Mucosa of descending colon (tissue), 3 donors: ENCODE results near the gene DAZAP2. TPM values are rescaled to one million over a fixed set of nuclear protein-coding genes. Genes with fewer than 3 reads are reported as not detected.
A peak's percentile ranks its signal among the peaks of the same experiment; 100 is the strongest.
"Not testable (repeated sequence)": the region's sequence is repeated elsewhere in the genome, so short reads cannot be mapped to it uniquely, and the experiment has no call there.

ENCODE experiments used
- ATAC-seq: fragments of 200-7000 bp; cut with Tn5 transposase; one replicate; pipeline ENCODE4 v1.9.1; 2020; ENCODE audit warnings: mild to moderate bottlenecking, moderate library complexity
- DNase-seq, 3 donors: peaks; one replicate each; pipeline ENCODE4 v3.0.0-alpha.2; 2020
- H3K36me3 ChIP-seq: fragments of 200-600 bp; one replicate; pipeline ENCODE4 v1.8.0; 2021; ENCODE audit warnings: low read depth, mild to moderate bottlenecking
- H3K4me1 ChIP-seq: fragments of 200-600 bp; one replicate; pipeline ENCODE4 v1.8.0; 2021; ENCODE audit warnings: low read depth, mild to moderate bottlenecking
- H3K4me3 ChIP-seq: fragments of 200-600 bp; one replicate; pipeline ENCODE4 v1.8.0; 2021; ENCODE audit warnings: mild to moderate bottlenecking
- H3K9me3 ChIP-seq: fragments of 200-600 bp; one replicate; pipeline ENCODE4 v1.8.0; 2021; ENCODE audit warnings: mild to moderate bottlenecking
- intact Hi-C, 2 donors: fragments of 100-400 bp; cut with DNase I in 1 of 2; cut with micrococcal nuclease in 1 of 2; formaldehyde crosslinking; loops; one replicate each; pipeline versions ENCODE4 v1.11.0 to v1.11.1; 2022; cut with DNase I, micrococcal nuclease
- total RNA-seq, 3 donors: library from RNA; stranded (reverse); fragmentation: NEBNext Ultra II Directional in 2 of 3; extraction: Animal tissue kit (Norgen Biotek cat#: 25700) in 2 of 3; gene quantifications; one replicate each; pipeline versions ENCODE4 v1.2.1 to v1.2.4, GENCODE V29; 2021 to 2023
- TF ChIP-seq, protein P1 (sequence below): fragments of 200-600 bp; IDR thresholded peaks from one replicate; pipeline ENCODE4 v1.8.0; 2022; ENCODE audit warnings: antibody characterized with exemption, mild to moderate bottlenecking
- donor health status: DM: no; HTN: no; CAD: no; lungs with moderate emphysema.
- donor health status: DM: no; HTN: no; CAD: no.
- donor health status: DM: no; HTN: yes; CAD: no.

DAZAP2 gene
- total RNA-seq, 3 donors from 2014 or later = 211 to 334 (median 329) TPM

GRCh38 chr12:51245476-51246253, 7.0 kb downstream of the DAZAP2 start:
- no peak for ATAC-seq

DNA sequence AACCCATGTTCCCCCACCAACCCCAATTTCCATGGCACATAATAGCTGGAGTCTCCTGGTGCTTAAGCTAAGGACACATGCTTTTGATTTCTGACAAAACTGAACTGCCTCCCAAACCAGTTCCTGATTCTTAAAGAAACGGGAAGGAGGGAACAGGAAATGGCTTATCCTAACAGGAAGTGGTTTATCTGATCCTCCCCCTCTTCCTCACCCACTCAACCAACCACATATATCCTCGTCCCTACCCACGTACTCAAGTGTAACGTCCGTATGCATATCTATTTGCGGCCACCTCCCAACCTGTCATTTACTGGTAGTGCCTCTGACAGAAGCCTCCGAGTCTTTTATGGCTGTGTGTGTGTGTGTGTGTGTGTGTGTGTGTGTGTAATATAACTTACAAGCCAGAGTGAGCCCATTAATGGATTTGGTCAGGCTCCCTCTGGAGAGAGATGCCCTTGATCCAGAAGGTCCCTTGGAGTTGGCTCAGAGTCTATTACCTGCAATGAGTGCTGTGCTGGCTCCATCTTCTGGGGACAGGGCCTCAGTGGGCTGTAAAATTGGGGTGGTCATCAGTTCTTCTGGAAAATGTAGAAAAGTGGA, 7.7 kb downstream of the DAZAP2 start:
- DNase-seq (peak in 1 of 3 donors; percentile 54), ATAC-seq (peak; percentile 82)
- Histone ChIP-seq H3K4me1 (peaks cover 7% of the 10 kb centered on the region), H3K36me3 (no peaks in the 10 kb centered on the region), H3K9me3 (no peaks in the 10 kb centered on the region), H3K4me3 (no peak overlapping the region)
- intact Hi-C loops = no loop called here
- TF ChIP-seq, protein P1, sequence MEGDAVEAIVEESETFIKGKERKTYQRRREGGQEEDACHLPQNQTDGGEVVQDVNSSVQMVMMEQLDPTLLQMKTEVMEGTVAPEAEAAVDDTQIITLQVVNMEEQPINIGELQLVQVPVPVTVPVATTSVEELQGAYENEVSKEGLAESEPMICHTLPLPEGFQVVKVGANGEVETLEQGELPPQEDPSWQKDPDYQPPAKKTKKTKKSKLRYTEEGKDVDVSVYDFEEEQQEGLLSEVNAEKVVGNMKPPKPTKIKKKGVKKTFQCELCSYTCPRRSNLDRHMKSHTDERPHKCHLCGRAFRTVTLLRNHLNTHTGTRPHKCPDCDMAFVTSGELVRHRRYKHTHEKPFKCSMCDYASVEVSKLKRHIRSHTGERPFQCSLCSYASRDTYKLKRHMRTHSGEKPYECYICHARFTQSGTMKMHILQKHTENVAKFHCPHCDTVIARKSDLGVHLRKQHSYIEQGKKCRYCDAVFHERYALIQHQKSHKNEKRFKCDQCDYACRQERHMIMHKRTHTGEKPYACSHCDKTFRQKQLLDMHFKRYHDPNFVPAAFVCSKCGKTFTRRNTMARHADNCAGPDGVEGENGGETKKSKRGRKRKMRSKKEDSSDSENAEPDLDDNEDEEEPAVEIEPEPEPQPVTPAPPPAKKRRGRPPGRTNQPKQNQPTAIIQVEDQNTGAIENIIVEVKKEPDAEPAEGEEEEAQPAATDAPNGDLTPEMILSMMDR = no peak

More at GRCh38 chr12:51245476-51246253, 7.0 kb downstream of the DAZAP2 start:
- no peak for DNase-seq
- H3K4me3 ChIP-seq = no peak overlapping the region
- H3K4me1 ChIP-seq = peaks cover 12% of the 10 kb centered on the region
- H3K36me3 ChIP-seq = peaks cover 5% of the 10 kb centered on the region
- TF ChIP-seq, protein P1 = no peak
- intact Hi-C loops = no loop called here
- H3K9me3 ChIP-seq = no peaks in the 10 kb centered on the region

- Histone ChIP-seq H3K4me1 (peaks cover 7% of the 10 kb centered on the region), H3K9me3 (no peaks in the 10 kb centered on the region), H3K36me3 (no peaks in the 10 kb centered on the region), H3K4me3 (no peak overlapping the region)
- TF ChIP-seq, protein P1 = no peak
- ATAC-seq = peak; percentile 8
- intact Hi-C loops = no loop called here
- no peak for DNase-seq
These were observed 9.0 kb downstream of the DAZAP2 start for GRCh38 chr12:51247523-51248206.

DNA sequence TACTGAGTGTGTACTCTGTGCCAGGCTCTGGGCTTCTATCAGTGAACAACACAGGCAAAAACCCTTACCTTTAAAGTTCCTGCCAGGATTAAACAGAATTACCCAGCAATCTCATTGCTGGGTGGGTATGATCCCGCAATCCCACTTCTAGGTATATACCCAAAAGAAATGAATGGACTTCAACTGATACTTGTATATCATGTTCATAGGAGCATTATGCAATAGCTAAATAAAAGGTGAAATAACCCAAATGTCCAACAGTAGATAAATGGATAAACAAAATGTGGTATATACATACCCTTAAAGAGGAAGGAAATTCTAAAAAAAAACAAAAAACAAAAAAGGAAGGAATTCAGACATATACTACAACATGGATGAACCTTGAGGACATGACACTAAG, 14.7 kb downstream of the DAZAP2 start:
- no peaks in the 10 kb centered on the region for H3K4me1 ChIP-seq
- H3K36me3 ChIP-seq = no peaks in the 10 kb centered on the region
- intact Hi-C loops = no loop called here
- DNase-seq (no peak), ATAC-seq (no peak)
- no peak overlapping the region for H3K4me3 ChIP-seq
- TF ChIP-seq, protein P1 = no peak
- no peaks in the 10 kb centered on the region for H3K9me3 ChIP-seq

GRCh38 chr12:51254536-51254935, 15.9 kb downstream of the DAZAP2 start:
- ATAC-seq (no peak), DNase-seq (no peak)
- intact Hi-C loops = no loop called here

DNA sequence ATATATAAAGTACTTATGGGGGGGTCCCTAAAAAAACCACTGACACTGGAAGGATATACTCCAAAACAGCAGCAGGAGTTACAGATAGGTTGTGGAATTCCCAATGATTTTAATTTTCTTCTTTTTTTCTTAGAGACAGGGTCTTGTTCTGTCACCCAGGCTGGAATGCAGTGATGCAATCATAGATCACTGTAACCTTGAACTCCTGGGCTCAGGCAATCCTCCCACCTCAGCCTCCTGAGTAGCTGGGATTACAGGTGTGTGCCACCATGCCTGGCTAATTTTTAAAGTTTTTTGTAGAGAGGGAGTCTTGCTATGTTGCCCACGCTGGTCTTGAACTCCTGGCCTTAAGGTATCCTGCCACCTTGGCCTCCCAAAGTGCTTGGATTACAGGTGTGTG, 21.0 kb downstream of the DAZAP2 start:
- H3K36me3 ChIP-seq, ATAC-seq, H3K4me1 ChIP-seq, H3K9me3 ChIP-seq, intact Hi-C loops, DNase-seq, H3K4me3 ChIP-seq: not testable (repeated sequence)

More at GRCh38 chr12:51254536-51254935, 15.9 kb downstream of the DAZAP2 start:
- Histone ChIP-seq H3K4me3 (no peak overlapping the region), H3K9me3 (no peaks in the 10 kb centered on the region), H3K4me1 (no peaks in the 10 kb centered on the region), H3K36me3 (no peaks in the 10 kb centered on the region)
- TF ChIP-seq, protein P1 = no peak
